Body of pancreas (tissue), 4 donors: Measurements from ENCODE around the gene LYPD3. TPM values are rescaled to one million over a fixed set of nuclear protein-coding genes. Genes with fewer than 3 reads are reported as not detected.

Experiments
- ATAC-seq: fragments of 150-250 bp; one replicate; pipeline ENCODE4 v1.9.1; 2016
- DNase-seq, 4 donors: peaks; one replicate each; pipeline ENCODE4 v3.0.0-alpha.2; 2019
- H3K27ac ChIP-seq, 4 donors: fragments of 200-600 bp; sonication (generic); 1 replicate in 3 of 4; 2 replicates in 1 of 4; pipeline versions ENCODE4 v1.5.1 to v1.6.1; 2016 to 2019; ENCODE audit warnings: mild to moderate bottlenecking in 1 of 4, mixed read lengths in 1 of 4, moderate library complexity in 1 of 4
- H3K27me3 ChIP-seq, 2 donors: fragments of 200-600 bp; sonication (generic); one replicate each; pipeline ENCODE4 v1.6.0; 2016; ENCODE audit warnings: mild to moderate bottlenecking in 1 of 2
- H3K36me3 ChIP-seq, 2 donors: fragments of 200-600 bp; sonication (generic); replicated peaks in 1 of 2; 2 replicates each; pipeline ENCODE4 v1.5.1; 2016; ENCODE audit warnings: low read depth in 2 of 2; ENCODE audit not compliant: insufficient read depth in 1 of 2
- H3K4me1 ChIP-seq: fragments of 200-600 bp; sonication (generic); one replicate; pipeline ENCODE4 v1.6.0; 2016
- H3K4me3 ChIP-seq, 2 donors: fragments of 200-600 bp; sonication (generic); 1 replicate in 1 of 2; 2 replicates in 1 of 2; pipeline ENCODE4 v1.5.1; 2016 to 2019
- H3K9me3 ChIP-seq, 3 donors: fragments of 200-600 bp; sonication (generic); 1 replicate in 2 of 3; 2 replicates in 1 of 3; pipeline ENCODE4 v1.5.1; 2016
- POLR2A ChIP-seq, 3 donors: fragments of 450-650 bp; IDR thresholded peaks; one replicate each; pipeline ENCODE4 v1.6.1; 2016; ENCODE audit warnings: antibody characterized with exemption in 3 of 3, mild to moderate bottlenecking in 2 of 3
- WGBS, 2 donors: methylation state at CpG; one replicate each; pipeline ENCODE4 v1.1.5; 2017; 5-methylcytosine and 5-hydroxymethylcytosine counted together
- intact Hi-C: fragments of 100-400 bp; cut with DNase I; formaldehyde crosslinking; loops from one replicate; pipeline ENCODE4 v1.15.1; 2023
- total RNA-seq, 2 donors: library from RNA; depleted of rRNA; stranded (reverse); fragments of >200 nt; gene quantifications; one replicate each; pipeline ENCODE4 v1.1.0, GENCODE V29; 2016
- TF ChIP-seq, protein P1 (sequence below), 7 experiments: fragments of 450-650 bp in 4 of 7; fragments of 200-600 bp in 3 of 7; sonication (generic) in 3 of 7; IDR thresholded peaks; one replicate each; pipeline ENCODE4 v1.5.1; 2016 to 2019; ENCODE audit warnings: antibody characterized with exemption in 7 of 7

The LYPD3 gene
- total RNA-seq, 2 donors from 2014 or later, result 0.26 TPM; not detected in 1

DNA sequence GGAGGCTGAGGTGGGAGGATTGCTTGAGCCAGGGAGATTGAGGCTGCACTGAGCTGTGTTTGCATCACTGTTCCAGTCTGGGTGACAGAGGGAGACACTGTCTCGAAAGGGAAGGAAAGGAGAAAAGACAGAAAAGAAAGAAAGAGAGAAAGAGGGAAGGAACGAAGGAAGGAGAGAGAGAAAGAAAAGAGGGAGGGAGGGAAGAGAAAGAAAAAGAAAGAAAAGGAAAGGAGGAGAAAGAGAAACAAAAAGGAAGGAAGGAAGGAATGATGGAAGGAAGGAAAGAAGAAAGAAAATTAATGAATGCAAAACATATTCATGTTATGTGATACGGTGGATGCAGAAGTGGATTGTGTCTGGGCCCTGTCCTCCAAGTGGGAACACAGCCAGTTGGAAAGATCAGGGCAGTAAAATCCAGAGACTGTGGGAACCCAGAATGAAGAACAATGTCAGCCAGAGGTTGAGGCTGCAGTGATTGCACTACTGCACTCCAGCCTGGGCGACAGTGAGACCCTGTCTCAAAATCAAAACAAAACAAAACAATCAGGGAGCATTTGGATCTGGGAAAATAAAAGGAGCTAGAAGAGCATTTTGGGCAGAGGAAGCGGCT, 32.9 kb upstream of the LYPD3 start:
- DNase-seq (no peak), ATAC-seq (no peak)
- H3K4me3 ChIP-seq, result no peak overlapping the region
- peaks cover 0 to 6% of the 10 kb centered on the region in 2 donors for H3K36me3 ChIP-seq
- intact Hi-C loops, result no loop called here
- peaks cover 8% of the 10 kb centered on the region for H3K4me1 ChIP-seq
- TF ChIP-seq, protein P1, sequence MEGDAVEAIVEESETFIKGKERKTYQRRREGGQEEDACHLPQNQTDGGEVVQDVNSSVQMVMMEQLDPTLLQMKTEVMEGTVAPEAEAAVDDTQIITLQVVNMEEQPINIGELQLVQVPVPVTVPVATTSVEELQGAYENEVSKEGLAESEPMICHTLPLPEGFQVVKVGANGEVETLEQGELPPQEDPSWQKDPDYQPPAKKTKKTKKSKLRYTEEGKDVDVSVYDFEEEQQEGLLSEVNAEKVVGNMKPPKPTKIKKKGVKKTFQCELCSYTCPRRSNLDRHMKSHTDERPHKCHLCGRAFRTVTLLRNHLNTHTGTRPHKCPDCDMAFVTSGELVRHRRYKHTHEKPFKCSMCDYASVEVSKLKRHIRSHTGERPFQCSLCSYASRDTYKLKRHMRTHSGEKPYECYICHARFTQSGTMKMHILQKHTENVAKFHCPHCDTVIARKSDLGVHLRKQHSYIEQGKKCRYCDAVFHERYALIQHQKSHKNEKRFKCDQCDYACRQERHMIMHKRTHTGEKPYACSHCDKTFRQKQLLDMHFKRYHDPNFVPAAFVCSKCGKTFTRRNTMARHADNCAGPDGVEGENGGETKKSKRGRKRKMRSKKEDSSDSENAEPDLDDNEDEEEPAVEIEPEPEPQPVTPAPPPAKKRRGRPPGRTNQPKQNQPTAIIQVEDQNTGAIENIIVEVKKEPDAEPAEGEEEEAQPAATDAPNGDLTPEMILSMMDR (IDR thresholded peaks at IDR 0.05), result no peak
- no peak for TF ChIP-seq POLR2A (IDR thresholded peaks at IDR 0.05)
- no peaks in the 10 kb centered on the region for H3K27me3 ChIP-seq
- WGBS, 2 donors, result 81 to 89% methylated on average over 5 of the region's 5 CpGs
- H3K9me3 ChIP-seq, result no peaks in the 10 kb centered on the region
- H3K27ac ChIP-seq, result no peak overlapping the region

DNA sequence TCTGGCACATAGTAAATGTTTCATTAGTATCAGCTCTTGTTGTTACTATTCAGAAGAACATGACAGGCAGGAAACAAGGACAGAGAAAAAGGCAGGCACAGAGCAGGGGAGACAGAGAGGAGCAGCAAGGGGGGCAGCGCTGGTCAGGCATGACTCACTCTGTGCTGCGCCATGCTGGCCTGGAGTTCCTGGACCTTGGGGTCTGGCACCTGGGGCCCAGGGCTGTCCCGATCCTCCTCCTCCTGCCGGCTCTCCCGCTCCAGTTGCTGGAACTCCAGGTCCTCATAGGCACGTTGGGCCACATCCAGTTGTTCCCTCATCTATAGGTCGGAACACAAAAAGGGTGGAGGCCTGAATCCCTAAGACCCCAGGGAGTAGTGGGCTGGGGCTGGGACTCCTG, 31.6 kb upstream of the LYPD3 start:
- H3K4me3 ChIP-seq, result no peak overlapping the region
- 93 to 94% methylated on average over 5 to 7 of the region's 7 CpGs for WGBS, 2 donors
- H3K9me3 ChIP-seq, result no peaks in the 10 kb centered on the region
- TF ChIP-seq, protein P1 (IDR thresholded peaks at IDR 0.05), result no peak
- TF ChIP-seq POLR2A (IDR thresholded peaks at IDR 0.05), result no peak
- intact Hi-C loops, result no loop called here
- H3K36me3 ChIP-seq, result peaks cover 0 to 6% of the 10 kb centered on the region in 2 donors
- DNase-seq, result no peak
- no peaks in the 10 kb centered on the region for H3K27me3 ChIP-seq
- ATAC-seq, result no peak
- no peaks in the 10 kb centered on the region for H3K4me1 ChIP-seq
- no peak overlapping the region for H3K27ac ChIP-seq

DNA sequence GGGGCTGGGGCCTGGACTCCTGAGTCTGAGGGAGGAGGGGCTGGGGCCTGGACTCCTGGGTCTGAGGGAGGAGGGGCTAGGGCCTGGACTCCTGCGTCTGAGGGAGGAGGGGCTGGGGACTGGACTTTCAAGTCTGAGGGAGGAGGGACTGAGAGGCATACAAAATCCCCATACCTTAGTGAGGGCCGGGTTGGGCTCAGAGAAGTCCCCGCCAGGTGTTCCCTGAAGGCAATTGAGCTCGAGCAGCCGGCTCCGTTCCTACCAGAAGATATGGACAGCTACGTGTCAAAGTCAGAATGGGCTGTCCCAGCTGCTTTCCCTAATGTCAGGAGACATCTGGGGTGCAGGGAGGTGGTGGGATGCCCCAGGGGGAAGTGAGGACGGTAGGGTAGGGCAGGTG, 29.7 kb upstream of the LYPD3 start:
- H3K4me1 ChIP-seq, result no peaks in the 10 kb centered on the region
- TF ChIP-seq POLR2A (IDR thresholded peaks at IDR 0.05), result no peak
- TF ChIP-seq, protein P1 (IDR thresholded peaks at IDR 0.05), result no peak
- 76 to 82% methylated on average over 5 to 8 of the region's 8 CpGs for WGBS, 2 donors

DNA sequence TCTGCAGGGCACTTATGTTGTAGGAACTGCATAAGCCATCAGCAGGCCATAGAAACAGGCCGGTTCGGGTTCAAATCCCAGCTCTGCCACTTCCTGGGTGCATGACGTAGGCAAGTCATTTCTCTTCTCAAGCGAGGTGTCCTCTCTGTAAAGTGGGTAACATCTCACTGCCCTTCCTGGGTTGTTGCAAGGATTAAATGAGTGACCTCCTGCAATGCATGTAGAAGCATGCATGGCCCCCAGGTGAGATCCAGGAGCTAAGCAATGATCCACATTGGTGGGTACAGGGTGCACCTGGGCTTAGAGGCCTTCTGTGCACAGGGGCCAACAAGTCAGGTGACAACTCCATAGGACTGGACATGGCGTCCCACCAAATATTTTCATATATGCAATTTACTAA, 25.4 kb upstream of the LYPD3 start:
- no peak for ATAC-seq
- TF ChIP-seq, protein P1 (IDR thresholded peaks at IDR 0.05), result no peak
- no peak for TF ChIP-seq POLR2A (IDR thresholded peaks at IDR 0.05)
- no peak for DNase-seq
- Histone ChIP-seq H3K4me1 (no peaks in the 10 kb centered on the region), H3K27ac (no peak overlapping the region), H3K36me3 (no peaks in the 10 kb centered on the region), H3K9me3 (no peaks in the 10 kb centered on the region), H3K27me3 (no peaks in the 10 kb centered on the region), H3K4me3 (no peak overlapping the region)
- intact Hi-C loops, result no loop called here
- 83 to 91% methylated on average over 5 of the region's 5 CpGs for WGBS, 2 donors

More for the DNA sequence above, 29.7 kb upstream of the LYPD3 start:
- DNase-seq (no peak), ATAC-seq (no peak)
- H3K4me3 ChIP-seq, result no peak overlapping the region
- no peaks in the 10 kb centered on the region for H3K9me3 ChIP-seq
- peaks cover 0 to 6% of the 10 kb centered on the region in 2 donors for H3K36me3 ChIP-seq
- intact Hi-C loops, result no loop called here
- no peak overlapping the region for H3K27ac ChIP-seq
- H3K27me3 ChIP-seq, result no peaks in the 10 kb centered on the region

DNA sequence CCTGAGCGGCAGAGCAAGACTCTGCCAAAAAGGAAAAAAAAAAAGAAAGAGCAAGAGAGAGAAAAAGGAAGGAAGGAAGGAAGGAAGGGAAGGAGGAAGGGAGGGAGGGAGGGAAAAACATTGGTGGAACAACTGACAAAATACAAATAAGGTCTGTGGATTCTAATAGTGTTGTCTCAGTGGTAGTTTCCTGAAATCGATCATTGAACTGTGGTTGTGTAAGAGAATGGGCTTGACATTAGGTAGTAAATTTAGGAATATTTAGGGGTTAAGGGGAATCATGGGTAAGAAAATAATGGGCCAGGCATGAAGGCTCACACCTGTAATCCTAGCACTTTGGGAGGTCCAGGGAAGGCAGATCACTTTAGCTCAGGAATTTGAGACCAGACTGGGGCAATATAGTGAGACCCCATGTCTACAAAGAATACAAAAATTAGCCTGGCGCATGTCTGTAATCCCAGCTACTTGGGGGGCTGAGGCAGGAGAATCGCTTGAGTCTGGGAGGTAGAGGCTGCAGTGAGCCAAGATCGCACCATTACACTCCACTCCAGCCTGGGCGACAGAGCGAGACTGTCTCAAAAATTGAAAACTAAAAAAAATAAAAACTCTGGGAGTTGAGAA, 24.7 kb upstream of the LYPD3 start:
- WGBS, 2 donors, result 89 to 95% methylated on average over 7 of the region's 7 CpGs
- TF ChIP-seq, protein P1 (IDR thresholded peaks at IDR 0.05), result no peak
- no peak for TF ChIP-seq POLR2A (IDR thresholded peaks at IDR 0.05)
- DNase-seq, result no peak
- Histone ChIP-seq H3K9me3 (no peaks in the 10 kb centered on the region), H3K4me1 (no peaks in the 10 kb centered on the region), H3K27me3 (no peaks in the 10 kb centered on the region), H3K36me3 (no peaks in the 10 kb centered on the region), H3K4me3 (no peak overlapping the region), H3K27ac (no peak overlapping the region)
- intact Hi-C loops, result no loop called here
- no peak for ATAC-seq
